Central memory CD8-positive, alpha-beta T cell (primary cell): ENCODE measurements around the gene ZBTB22.

Source experiments
- ATAC-seq: fragments of 150-1000 bp; cut with Tn5 transposase; replicated peaks from 2 replicates; pipeline ENCODE4 v1.10.0; 2022; ENCODE audit warnings: mild to moderate bottlenecking, moderate FRiP score, moderate number of reproducible peaks; ENCODE audit not compliant: poor library complexity, severe bottlenecking; ENCODE audit errors: extremely low read depth
- DNase-seq, 2 donors: peaks; one replicate each; pipeline ENCODE4 v3.0.0; 2021; ENCODE audit warnings: low spot score in 2 of 2
- H3K27ac Mint-ChIP-seq: one replicate; pipeline ENCODE4 v1.8.0; 2022; ENCODE audit warnings: low read depth, mild to moderate bottlenecking, moderate library complexity, mixed read lengths
- H3K27me3 Mint-ChIP-seq: one replicate; pipeline ENCODE4 v1.8.0; 2022; ENCODE audit warnings: mixed read lengths
- H3K36me3 Mint-ChIP-seq: one replicate; pipeline ENCODE4 v1.8.0; 2022; ENCODE audit warnings: mild to moderate bottlenecking, moderate library complexity, mixed read lengths; ENCODE audit not compliant: insufficient read depth
- H3K4me1 Mint-ChIP-seq: one replicate; pipeline ENCODE4 v1.8.0; 2022; ENCODE audit warnings: mixed read lengths
- H3K4me3 Mint-ChIP-seq: one replicate; pipeline ENCODE4 v1.8.0; 2022; ENCODE audit warnings: mild to moderate bottlenecking, moderate library complexity, mixed read lengths
- H3K9me3 Mint-ChIP-seq: one replicate; pipeline ENCODE4 v1.8.0; 2022; ENCODE audit warnings: mixed read lengths

The ZBTB22 gene

GRCh38 chr6:33320315-33321181, 3.0 kb upstream of the ZBTB22 start:
- Mint-ChIP-seq H3K27me3 (no peaks in the 10 kb centered on the region), H3K4me1 (peaks cover 84% of the 10 kb centered on the region), H3K27ac (peak overlapping the region; percentile 53), H3K36me3 (peaks cover 45% of the 10 kb centered on the region), H3K4me3 (peak overlapping the region; percentile 95), H3K9me3 (no peaks in the 10 kb centered on the region)
- ATAC-seq: no peak
- DNase-seq: no peak

GRCh38 chr6:33319939-33320314, 2.4 kb upstream of the ZBTB22 start:
- ATAC-seq: no peak
- H3K9me3 Mint-ChIP-seq: no peaks in the 10 kb centered on the region
- no peaks in the 10 kb centered on the region for H3K27me3 Mint-ChIP-seq
- H3K4me3 Mint-ChIP-seq: peak overlapping the region; percentile 95
- H3K36me3 Mint-ChIP-seq: peaks cover 45% of the 10 kb centered on the region
- H3K4me1 Mint-ChIP-seq: peaks cover 88% of the 10 kb centered on the region
- peak overlapping the region; percentile 29 for H3K27ac Mint-ChIP-seq
- no peak for DNase-seq

- ATAC-seq (no peak), DNase-seq (no peak)
- Mint-ChIP-seq H3K4me3 (peak overlapping the region; percentile 95), H3K36me3 (peaks cover 56% of the 10 kb centered on the region), H3K4me1 (peaks cover 85% of the 10 kb centered on the region), H3K27ac (peak overlapping the region; percentile 96), H3K9me3 (no peaks in the 10 kb centered on the region), H3K27me3 (no peaks in the 10 kb centered on the region)
Observed at GRCh38 chr6:33318426-33319073, 1.0 kb upstream of the ZBTB22 start.

GRCh38 chr6:33317419-33317668, 200 bp downstream of the ZBTB22 start:
- H3K36me3 Mint-ChIP-seq: peaks cover 56% of the 10 kb centered on the region
- ATAC-seq: no peak
- peaks cover 83% of the 10 kb centered on the region for H3K4me1 Mint-ChIP-seq
- H3K4me3 Mint-ChIP-seq: peak overlapping the region; percentile 95
- H3K9me3 Mint-ChIP-seq: no peaks in the 10 kb centered on the region
- peak overlapping the region; percentile 96 for H3K27ac Mint-ChIP-seq
- no peaks in the 10 kb centered on the region for H3K27me3 Mint-ChIP-seq
- no peak for DNase-seq

GRCh38 chr6:33316603-33317418, 733 bp downstream of the ZBTB22 start:
- Mint-ChIP-seq H3K36me3 (peaks cover 56% of the 10 kb centered on the region), H3K27ac (peak overlapping the region; percentile 100), H3K4me3 (peak overlapping the region; percentile 95), H3K9me3 (no peaks in the 10 kb centered on the region), H3K4me1 (peaks cover 83% of the 10 kb centered on the region), H3K27me3 (no peaks in the 10 kb centered on the region)
- ATAC-seq (no peak), DNase-seq (no peak)

DNA sequence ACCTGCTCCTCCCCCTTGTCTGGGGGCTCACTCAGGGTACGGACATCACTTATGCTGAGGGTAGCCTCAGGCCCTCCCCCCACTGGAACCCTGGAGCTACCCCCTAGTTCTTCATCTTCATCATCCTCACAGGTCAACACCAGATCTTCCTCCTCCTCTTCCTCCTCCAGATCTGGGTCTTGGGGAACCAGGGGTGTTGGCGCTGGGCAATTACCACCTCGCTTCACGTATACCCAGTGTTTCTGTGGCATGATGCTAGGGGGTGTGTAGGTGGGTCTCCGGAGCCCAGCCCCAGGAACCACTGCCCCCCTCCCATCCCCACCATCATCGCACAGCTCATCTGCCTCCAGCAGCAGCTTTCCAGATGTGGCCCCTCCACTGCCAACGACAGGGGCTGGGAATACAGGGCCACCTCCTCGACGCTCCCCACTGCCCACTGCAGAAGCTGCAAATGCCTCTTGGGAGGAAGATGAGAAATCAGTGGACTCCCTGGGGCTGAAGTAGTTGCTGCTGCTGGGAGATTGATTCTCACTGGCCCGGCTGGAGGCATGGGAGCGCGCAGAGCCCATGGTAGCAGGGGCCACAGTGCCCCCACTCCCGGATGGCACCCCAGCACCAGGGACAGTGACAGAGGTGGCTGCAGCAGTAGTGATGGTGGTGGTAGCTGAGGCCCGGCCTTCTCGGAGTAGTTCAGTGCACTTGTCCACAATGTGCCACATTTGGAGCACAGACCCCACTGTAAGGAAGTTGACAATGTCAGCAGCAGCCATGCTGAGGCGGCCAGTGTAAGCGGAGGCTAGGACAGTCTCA, 1.5 kb downstream of the ZBTB22 start:
- Mint-ChIP-seq H3K4me3 (peak overlapping the region; percentile 95), H3K9me3 (no peaks in the 10 kb centered on the region), H3K27ac (peak overlapping the region; percentile 100), H3K4me1 (peaks cover 78% of the 10 kb centered on the region), H3K36me3 (peaks cover 57% of the 10 kb centered on the region), H3K27me3 (no peaks in the 10 kb centered on the region)
- ATAC-seq: no peak
- DNase-seq: no peak

- no peak for DNase-seq
- Mint-ChIP-seq H3K9me3 (no peaks in the 10 kb centered on the region), H3K27me3 (no peaks in the 10 kb centered on the region), H3K4me1 (peaks cover 70% of the 10 kb centered on the region), H3K27ac (peak overlapping the region; percentile 100), H3K4me3 (peak overlapping the region; percentile 95), H3K36me3 (peaks cover 58% of the 10 kb centered on the region)
- no peak for ATAC-seq
Observed at GRCh38 chr6:33314943-33315792, 2.4 kb downstream of the ZBTB22 start.

DNA sequence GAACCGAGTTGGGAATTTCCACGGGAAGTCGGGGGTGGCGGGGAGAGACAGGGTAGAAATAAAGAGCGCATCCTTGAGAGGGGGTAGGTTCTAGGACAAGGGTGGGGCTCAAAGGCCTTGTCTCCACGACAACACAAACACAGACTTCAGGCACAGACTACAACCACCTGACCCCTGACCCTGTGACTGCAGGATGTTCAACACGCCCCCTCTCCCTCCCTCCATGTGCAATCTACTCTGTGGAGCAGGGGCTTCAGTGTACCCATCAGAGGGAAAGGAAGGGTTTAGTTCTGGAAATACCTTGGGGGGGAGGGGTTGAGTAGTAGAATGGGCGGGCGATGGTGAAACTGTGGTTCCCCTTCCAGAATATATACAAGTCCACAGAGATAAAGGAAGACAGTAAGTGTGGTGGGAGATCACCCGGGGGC, 3.0 kb downstream of the ZBTB22 start:
- H3K36me3 Mint-ChIP-seq: peaks cover 62% of the 10 kb centered on the region
- peak; percentile 52 for ATAC-seq
- peak overlapping the region; percentile 100 for H3K27ac Mint-ChIP-seq
- DNase-seq: peak; percentile 43 to 66
- no peaks in the 10 kb centered on the region for H3K9me3 Mint-ChIP-seq
- H3K4me3 Mint-ChIP-seq: peak overlapping the region; percentile 95
- no peaks in the 10 kb centered on the region for H3K27me3 Mint-ChIP-seq
- peaks cover 63% of the 10 kb centered on the region for H3K4me1 Mint-ChIP-seq

DNA sequence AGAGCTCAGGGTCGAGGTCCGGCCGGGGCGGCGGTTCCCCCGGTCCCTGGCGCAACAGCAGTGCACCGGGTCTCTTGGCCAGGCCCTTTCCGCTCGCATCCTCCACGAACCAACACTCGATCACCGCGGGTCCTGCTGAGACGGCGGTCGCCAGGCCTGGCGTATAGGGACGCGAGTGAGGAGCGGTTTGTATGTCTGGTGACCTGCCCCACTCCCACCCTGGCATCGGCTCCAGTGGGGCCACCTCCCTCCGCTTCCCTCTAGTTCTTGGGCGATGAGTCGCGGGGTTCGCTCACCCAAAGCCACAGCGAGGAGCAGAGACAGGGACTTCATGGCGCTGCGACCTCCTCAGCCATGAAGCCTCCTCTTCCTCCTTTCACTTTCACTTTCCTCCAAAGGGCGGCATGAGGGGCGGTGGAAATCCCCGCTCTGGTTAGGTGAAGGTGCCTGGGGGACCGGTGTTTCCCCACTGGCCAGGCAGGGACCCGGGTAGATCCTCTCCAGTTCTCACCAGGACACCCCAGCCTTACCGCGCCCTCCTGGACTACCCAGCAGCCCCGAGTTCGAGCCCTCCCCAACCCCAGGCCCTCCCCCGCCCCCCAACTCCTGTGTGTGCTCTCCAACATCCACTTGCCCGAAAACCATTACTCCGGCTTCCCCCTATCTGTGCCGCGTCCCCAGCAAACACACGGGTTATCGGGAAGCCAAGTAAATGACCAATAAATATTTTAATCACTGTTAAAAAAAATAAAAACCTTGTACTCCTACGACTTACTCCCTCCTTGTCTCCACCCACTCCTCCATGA, 3.6 kb downstream of the ZBTB22 start, which contains the start of gene TAPBP:
TSS of gene TAPBP (minus strand) at position 370 of the 806 bp plus-strand sequence. CDS start at position 333, 37 bp downstream.
- Mint-ChIP-seq H3K27me3 (no peaks in the 10 kb centered on the region), H3K27ac (peak within 1 kb of the TSS; percentile 100), H3K4me1 (peaks cover 57% of the 10 kb centered on the region), H3K36me3 (peaks cover 61% of the 10 kb centered on the region), H3K4me3 (peak within 1 kb of the TSS; percentile 95), H3K9me3 (no peaks in the 10 kb centered on the region)
- ATAC-seq (peak; percentile 71), DNase-seq (peak; percentile 68 to 87)

- no peaks in the 10 kb centered on the region for H3K9me3 Mint-ChIP-seq
- ATAC-seq (no peak), DNase-seq (no peak)
- H3K4me3 Mint-ChIP-seq: peak overlapping the region; percentile 95
- H3K27me3 Mint-ChIP-seq: no peaks in the 10 kb centered on the region
- peaks cover 55% of the 10 kb centered on the region for H3K4me1 Mint-ChIP-seq
- H3K36me3 Mint-ChIP-seq: peaks cover 61% of the 10 kb centered on the region
- peak overlapping the region; percentile 100 for H3K27ac Mint-ChIP-seq
Observed at GRCh38 chr6:33313105-33313708, 4.3 kb downstream of the ZBTB22 start.
